ENCODE data around the gene ZNF831.

ZNF831 gene

GRCh38 chr20:59265298-59265697 lies 101.7 kb downstream of the ZNF831 start:
- DNase-seq, result no peak
- Histone ChIP-seq H3K4me3 (ENCODE audit: low read depth, low read length) (no peak overlapping the region), H3K9me3 (no peaks in the 10 kb centered on the region), H3K4me1 (peaks cover 3% of the 10 kb centered on the region), H3K36me3 (no peaks in the 10 kb centered on the region), H3K27me3 (peaks cover 45% of the 10 kb centered on the region)
- no peak for TF ChIP-seq CTCF (IDR thresholded peaks at IDR 0.05; ENCODE audit: low read depth, low read length)

- peaks cover 3% of the 10 kb centered on the region for H3K4me1 ChIP-seq
- no peak for DNase-seq
- H3K27me3 ChIP-seq, result peaks cover 25% of the 10 kb centered on the region
- no peak for TF ChIP-seq CTCF (IDR thresholded peaks at IDR 0.05; ENCODE audit: low read depth, low read length)
- H3K9me3 ChIP-seq, result no peaks in the 10 kb centered on the region
- H3K4me3 ChIP-seq (ENCODE audit: low read depth, low read length), result no peak overlapping the region
- no peaks in the 10 kb centered on the region for H3K36me3 ChIP-seq
These were observed 105.2 kb downstream of the ZNF831 start for GRCh38 chr20:59268870-59269269.

DNA sequence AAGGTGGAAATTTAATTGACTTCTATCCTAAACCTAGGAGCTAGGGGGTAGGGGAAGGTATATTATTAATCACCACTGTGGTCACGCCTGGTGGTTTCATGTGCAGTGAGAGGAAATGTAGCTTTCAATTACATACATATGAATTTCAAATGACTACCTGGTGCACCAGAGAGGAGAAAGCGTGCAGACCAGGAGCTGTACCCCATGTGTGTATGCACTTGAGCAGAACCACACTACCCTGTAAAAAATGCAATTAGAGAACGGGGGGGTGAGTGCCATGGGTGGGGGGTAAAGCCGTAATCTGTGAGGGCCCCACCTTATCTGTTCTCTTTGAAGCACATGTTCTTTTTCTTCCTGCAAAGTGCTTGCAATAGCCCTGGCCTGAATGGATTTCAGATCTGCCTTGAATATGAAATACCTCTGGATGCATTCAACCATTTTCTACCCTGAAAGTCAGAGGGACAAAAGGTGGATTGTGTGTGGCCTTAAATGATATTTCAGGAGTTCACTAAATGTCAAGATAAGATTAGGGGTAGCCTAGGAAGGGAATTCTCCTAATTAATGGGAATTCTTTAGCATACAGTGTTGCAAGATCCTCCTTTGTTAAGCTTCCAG lies 105.9 kb downstream of the ZNF831 start:
- Histone ChIP-seq H3K36me3 (no peaks in the 10 kb centered on the region), H3K9me3 (no peaks in the 10 kb centered on the region), H3K4me1 (peaks cover 3% of the 10 kb centered on the region), H3K4me3 (ENCODE audit: low read depth, low read length) (no peak overlapping the region), H3K27me3 (peaks cover 19% of the 10 kb centered on the region)
- TF ChIP-seq CTCF (IDR thresholded peaks at IDR 0.05; ENCODE audit: low read depth, low read length), result no peak
- DNase-seq, result no peak

DNA sequence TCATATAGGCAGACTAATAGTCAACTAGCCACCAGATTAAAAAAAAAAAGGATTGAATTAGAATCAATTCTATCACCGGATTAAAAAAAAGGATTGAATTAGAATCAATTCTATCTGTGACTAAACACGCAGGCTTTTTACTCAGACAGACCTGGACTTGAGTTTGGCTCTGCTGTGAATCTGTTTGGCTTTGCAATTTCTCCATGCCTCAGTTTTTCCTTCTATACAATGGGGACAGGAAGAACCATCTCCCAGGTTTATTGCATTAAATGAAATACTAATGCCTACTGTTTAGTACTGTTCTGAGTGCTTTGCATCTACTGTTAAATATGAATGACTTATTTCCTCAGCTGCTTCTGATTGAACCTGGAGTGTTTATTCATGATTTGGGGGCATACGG lies 106.8 kb downstream of the ZNF831 start:
- no peaks in the 10 kb centered on the region for H3K9me3 ChIP-seq
- TF ChIP-seq CTCF (IDR thresholded peaks at IDR 0.05; ENCODE audit: low read depth, low read length), result no peak
- no peak for DNase-seq
- no peaks in the 10 kb centered on the region for H3K36me3 ChIP-seq
- H3K4me3 ChIP-seq (ENCODE audit: low read depth, low read length), result no peak overlapping the region
- peaks cover 3% of the 10 kb centered on the region for H3K4me1 ChIP-seq
- peaks cover 12% of the 10 kb centered on the region for H3K27me3 ChIP-seq

DNA sequence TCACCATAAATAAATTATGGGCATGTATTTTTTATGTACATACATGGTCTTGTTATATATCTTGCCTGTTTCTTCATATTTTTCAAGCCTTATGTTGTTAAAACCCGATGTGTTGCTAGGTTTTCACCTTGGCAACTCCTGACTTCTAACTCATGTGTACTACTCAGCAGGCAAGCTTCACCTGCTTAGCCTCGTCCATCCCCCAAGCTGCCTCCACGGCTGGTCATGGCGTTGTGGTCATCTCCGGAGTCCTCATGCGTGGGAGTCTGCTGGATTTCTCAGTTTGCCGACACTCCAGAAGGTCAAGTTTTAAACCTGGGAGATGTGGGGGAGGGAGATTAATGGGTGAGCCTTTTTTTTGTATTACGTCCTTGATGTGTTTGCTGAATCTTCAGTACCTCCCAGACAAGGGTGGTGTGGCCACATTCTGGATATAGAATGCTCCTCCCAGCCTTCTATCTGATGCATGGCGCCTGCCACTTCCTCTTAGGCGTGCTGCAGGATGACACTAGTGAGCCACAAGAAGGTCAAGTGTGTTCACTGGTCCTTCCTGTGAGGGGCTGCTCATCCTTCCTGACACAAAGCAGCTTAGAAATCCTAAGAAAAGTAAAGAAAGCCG lies 110.2 kb downstream of the ZNF831 start:
- no peak for DNase-seq
- no peak for TF ChIP-seq CTCF (IDR thresholded peaks at IDR 0.05; ENCODE audit: low read depth, low read length)
- H3K27me3 ChIP-seq, result peaks cover 2% of the 10 kb centered on the region; the same call in 1 of the 2 replicates
- no peaks in the 10 kb centered on the region for H3K9me3 ChIP-seq
- peaks cover 3% of the 10 kb centered on the region for H3K4me1 ChIP-seq
- H3K4me3 ChIP-seq (ENCODE audit: low read depth, low read length), result no peak overlapping the region
- no peaks in the 10 kb centered on the region for H3K36me3 ChIP-seq

DNA sequence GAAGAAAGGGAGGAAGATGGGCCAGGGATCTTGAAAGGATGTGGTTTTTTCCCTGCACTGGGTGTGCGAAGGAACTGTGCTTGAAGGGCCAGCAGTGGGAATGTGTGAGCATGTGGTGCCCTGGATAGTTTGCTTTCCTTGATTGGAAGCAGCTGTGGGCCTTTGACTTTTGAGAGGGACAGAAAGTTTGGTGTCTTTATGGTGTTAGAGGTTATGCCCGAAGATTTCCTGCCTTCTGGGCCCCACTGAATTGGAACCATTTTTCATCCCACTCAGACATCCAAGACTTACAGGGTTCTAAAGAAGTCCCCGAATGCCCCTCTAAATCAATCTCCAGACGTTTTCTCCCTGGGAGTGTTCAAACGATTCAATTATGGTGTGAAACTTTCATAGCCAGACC lies 113.3 kb downstream of the ZNF831 start:
- Histone ChIP-seq H3K27me3 (peaks cover 5% of the 10 kb centered on the region; the same call in 1 of the 2 replicates), H3K4me1 (no peaks in the 10 kb centered on the region), H3K9me3 (no peaks in the 10 kb centered on the region), H3K4me3 (ENCODE audit: low read depth, low read length) (no peak overlapping the region), H3K36me3 (no peaks in the 10 kb centered on the region)
- TF ChIP-seq CTCF (IDR thresholded peaks at IDR 0.05; ENCODE audit: low read depth, low read length), result no peak
- no peak for DNase-seq
